Measurements from ENCODE around the gene FNDC3B.

DNA sequence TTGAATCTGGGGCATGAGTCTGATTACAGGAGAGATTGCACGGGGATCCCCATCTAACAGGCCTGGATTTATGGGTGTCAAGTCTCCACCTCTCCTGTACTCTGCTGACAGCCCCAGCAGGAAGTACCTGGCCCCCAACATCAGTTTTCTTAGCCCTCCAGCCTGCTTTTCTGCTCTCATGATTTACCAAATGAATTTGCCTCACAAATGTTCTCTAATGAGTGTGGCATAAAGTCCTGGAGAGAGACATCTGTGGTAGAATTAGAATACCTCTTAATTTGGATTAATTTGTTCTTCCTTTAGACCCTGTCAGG, 60.1 kb downstream of the FNDC3B start:
- TF ChIP-seq, protein P1, sequence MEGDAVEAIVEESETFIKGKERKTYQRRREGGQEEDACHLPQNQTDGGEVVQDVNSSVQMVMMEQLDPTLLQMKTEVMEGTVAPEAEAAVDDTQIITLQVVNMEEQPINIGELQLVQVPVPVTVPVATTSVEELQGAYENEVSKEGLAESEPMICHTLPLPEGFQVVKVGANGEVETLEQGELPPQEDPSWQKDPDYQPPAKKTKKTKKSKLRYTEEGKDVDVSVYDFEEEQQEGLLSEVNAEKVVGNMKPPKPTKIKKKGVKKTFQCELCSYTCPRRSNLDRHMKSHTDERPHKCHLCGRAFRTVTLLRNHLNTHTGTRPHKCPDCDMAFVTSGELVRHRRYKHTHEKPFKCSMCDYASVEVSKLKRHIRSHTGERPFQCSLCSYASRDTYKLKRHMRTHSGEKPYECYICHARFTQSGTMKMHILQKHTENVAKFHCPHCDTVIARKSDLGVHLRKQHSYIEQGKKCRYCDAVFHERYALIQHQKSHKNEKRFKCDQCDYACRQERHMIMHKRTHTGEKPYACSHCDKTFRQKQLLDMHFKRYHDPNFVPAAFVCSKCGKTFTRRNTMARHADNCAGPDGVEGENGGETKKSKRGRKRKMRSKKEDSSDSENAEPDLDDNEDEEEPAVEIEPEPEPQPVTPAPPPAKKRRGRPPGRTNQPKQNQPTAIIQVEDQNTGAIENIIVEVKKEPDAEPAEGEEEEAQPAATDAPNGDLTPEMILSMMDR (IDR thresholded peaks at IDR 0.05; ENCODE audit: low read depth, low read length), result no peak
- TF ChIP-seq EZH2phosphoT487 (IDR thresholded peaks at IDR 0.05; ENCODE audit: low read depth), result no peak

Data from OCI-LY3 (cell line).